Measurements from ENCODE around the gene PDLIM7.

Gene PDLIM7

GRCh38 chr5:177507596-177508220, 10.3 kb upstream of the PDLIM7 start:
- DNase-seq (ENCODE audit: low spot score) (no peak), FAIRE-seq (no peak)

GRCh38 chr5:177507165-177507564, 9.8 kb upstream of the PDLIM7 start:
- FAIRE-seq (no peak), DNase-seq (ENCODE audit: low spot score) (no peak)

- FAIRE-seq (no peak), DNase-seq (ENCODE audit: low spot score) (no peak)
Measured at GRCh38 chr5:177505075-177505474, 7.7 kb upstream of the PDLIM7 start.

GRCh38 chr5:177504086-177505056, 7.0 kb upstream of the PDLIM7 start:
- DNase-seq (ENCODE audit: low spot score) (no peak), FAIRE-seq (no peak)

DNA sequence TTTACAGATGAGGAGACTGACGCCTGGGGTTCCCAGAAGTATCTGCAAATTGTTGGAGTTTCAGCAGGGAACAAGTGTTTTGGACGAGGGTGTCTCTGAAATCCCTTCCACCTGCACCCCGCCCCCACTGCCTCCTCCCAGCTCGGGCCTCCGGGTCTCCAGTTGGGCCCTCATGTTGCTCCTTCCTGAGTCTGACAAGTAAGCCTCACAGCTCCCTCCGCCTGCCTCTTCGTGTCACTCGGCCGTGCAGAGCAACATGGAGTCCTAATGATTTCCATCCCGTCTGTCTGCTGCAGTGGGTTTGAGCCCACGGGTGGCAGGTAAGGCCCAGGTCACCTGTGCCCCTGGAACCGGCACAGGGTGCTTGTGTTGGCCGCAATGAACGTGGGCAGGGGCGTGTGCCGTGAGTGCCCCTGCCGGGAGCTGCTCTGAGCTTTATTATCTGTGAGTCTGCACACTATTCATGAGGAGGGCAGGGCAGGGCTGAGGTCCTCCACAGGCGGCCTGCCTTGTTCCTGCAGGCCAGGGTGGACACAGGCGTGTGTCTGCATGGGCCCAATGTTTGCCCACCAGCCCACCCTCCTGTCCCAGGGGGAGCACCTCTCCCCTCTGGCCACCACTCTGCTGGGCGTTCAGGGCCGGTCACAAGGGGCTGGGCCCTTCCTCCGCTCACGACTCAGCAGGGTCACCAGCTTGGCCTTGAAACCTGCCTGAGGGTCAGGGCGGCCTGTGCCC, 6.1 kb upstream of the PDLIM7 start:
- FAIRE-seq (no peak), DNase-seq (ENCODE audit: low spot score) (no peak)

GRCh38 chr5:177502886-177503285, 5.5 kb upstream of the PDLIM7 start:
- no peak for FAIRE-seq
- DNase-seq (ENCODE audit: low spot score) = no peak

- FAIRE-seq (no peak), DNase-seq (ENCODE audit: low spot score) (no peak)
Measured at GRCh38 chr5:177501874-177502678, 4.7 kb upstream of the PDLIM7 start.

DNA sequence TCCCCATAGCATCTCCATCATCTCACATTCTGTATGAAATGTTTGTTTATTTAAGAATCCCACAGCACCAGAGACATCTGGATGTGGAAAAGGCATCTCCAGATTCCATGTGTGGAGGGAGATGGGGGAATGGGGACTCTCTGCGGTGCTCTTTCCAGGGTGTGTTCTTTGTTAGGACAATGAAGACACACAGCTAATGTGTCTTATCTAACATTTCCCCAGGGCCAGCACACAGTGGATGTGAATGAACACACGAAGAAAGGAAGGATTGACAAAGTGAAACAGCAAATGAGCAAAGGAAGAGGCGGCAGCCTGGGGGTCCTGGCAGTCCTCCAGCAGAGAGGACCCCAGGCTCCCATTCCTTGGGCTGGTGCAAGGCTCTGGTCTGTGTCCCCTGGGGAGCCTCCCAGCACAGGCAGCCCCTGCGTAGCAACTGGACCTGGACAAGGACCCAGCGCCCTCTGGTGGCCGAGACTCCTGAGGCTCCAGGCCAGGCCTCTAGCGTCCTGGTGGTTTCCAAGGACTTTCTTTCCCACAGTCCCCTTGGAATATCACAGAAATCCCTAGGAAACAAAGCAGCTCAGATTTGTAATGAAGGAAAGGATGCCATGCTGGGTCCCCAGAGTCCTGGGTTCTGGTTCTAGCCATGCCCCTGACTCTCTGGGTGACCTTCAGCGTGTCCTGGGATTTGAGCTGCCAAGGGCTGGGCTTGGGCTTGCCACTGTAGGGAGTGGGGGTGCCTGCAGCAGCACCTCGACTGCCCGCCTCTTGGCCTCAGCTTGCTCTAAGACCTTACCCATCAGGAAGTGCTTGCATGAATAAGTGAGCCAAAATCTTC, 3.5 kb upstream of the PDLIM7 start:
- FAIRE-seq (no peak), DNase-seq (ENCODE audit: low spot score) (peak; percentile 80)

DNA sequence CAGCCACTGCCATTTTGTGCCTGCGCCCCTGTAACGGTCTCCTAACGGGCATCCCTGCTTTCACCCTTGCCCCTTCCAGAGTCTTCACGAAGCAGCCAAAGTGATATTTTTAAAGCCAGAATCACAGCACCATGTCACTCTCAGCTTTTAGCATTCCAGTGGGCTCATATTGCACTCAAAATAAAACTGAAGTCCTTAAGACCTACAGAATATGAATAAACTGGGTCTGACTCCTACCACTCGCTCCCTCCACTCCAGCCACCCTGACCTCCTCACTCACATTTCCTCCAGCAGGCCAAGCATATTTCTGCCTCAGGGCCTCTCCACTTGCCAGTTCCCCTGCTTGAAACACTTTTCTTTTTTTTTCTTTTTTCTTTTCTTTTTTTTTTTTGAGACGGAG, 2.4 kb upstream of the PDLIM7 start:
- no peak for DNase-seq (ENCODE audit: low spot score)
- FAIRE-seq = no peak

- FAIRE-seq = no peak
Measured at GRCh38 chr5:177498013-177498787, 796 bp upstream of the PDLIM7 start.

GRCh38 chr5:177496727-177497291, 595 bp downstream of the PDLIM7 start:
- peak; percentile 84 for DNase-seq (ENCODE audit: low spot score)
- FAIRE-seq = no peak

More at GRCh38 chr5:177498013-177498787, 796 bp upstream of the PDLIM7 start:
- peak; percentile 36 for DNase-seq (ENCODE audit: low spot score)

GRCh38 chr5:177496070-177496726, 1.2 kb downstream of the PDLIM7 start:
- peak; percentile 61 for DNase-seq (ENCODE audit: low spot score)
- FAIRE-seq = no peak

- FAIRE-seq (peak; percentile 23), DNase-seq (ENCODE audit: low spot score) (peak; percentile 63)
Measured at GRCh38 chr5:177495243-177496060, 2.0 kb downstream of the PDLIM7 start.

DNA sequence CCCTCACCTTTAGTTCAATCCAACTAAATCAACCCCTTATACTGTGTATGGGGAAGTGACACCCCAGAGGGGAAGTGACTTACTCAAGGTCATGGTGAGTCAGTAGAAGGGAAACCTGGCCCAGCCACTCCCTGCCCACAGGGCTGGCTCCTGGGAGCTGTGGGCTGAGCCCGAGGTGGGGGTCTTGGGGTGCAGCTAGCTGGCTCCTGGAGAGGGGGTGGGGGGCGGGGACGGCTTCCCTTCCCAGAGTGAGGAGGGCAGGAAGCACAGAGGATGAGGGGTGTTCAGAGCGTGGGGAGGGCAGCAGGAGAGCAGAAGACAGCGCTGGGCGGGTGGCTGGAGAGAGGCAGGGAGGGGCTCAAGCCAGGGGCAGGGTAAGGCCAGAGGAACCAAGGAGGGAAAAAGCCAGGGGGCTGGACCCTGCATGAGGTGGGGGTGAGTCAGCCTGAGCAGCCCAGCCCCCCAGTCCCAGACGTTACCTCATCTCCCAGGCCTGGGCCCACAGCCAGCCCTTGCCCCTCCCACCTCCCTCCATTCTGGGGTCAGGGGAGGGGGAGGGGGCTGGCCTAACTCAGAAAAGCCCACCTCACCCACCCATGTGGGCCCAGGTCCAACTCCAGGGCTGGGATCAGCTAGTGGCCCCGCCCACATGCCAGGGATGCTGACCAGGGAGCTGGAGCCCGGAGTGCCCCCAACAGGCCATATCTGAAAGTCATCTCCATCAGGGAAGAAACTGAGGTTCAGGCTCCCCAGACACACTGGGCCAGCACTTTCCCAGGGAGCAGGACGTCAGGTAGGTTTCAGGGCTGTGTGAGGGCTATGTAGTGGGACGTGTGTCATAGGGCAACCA, 2.8 kb downstream of the PDLIM7 start:
- FAIRE-seq = peak; percentile 82
- DNase-seq (ENCODE audit: low spot score) = peak; percentile 89

DNA sequence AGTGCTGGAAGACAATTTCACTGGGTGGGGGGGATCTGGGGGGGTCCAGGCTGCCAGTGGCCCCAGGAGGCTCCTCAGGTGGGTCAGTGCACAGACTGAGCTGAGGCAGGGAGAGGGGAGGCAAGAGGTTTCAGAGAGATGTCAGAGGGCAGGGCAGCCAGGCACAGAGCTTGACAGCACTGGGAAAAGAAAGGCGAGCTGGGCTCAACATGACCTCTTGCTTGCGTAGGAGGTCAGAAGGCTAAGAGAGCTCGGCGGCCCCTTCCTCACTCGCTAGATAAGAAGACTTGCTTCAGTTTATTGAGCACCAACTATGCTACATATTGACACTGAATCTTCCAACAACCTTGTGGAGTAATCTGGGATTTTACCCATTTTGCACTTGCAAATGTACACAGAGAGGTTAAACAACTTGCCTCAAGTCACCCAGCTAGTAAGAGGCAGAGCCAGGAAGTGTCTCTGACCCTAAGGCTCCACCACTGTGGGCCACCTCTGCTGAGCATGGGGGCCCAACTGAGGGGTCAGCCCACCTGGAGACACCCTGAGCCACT, 3.5 kb downstream of the PDLIM7 start:
- FAIRE-seq = no peak
- no peak for DNase-seq (ENCODE audit: low spot score)

- no peak for DNase-seq (ENCODE audit: low spot score)
- FAIRE-seq = no peak
Measured at GRCh38 chr5:177492841-177493240, 4.6 kb downstream of the PDLIM7 start.
